ENCODE results near the gene RCCD1. TPM values are rescaled to one million over a fixed set of nuclear protein-coding genes. Genes with fewer than 3 reads are reported as not detected.
A peak's percentile ranks its signal among the peaks of the same experiment; 100 is the strongest.

The RCCD1 gene
- total and polyA plus RNA-seq, 2 of the 8 experiments (the other 6 are each of a cell fraction or from before 2014, with no cell fraction given): 9.9 to 18.8 TPM

DNA sequence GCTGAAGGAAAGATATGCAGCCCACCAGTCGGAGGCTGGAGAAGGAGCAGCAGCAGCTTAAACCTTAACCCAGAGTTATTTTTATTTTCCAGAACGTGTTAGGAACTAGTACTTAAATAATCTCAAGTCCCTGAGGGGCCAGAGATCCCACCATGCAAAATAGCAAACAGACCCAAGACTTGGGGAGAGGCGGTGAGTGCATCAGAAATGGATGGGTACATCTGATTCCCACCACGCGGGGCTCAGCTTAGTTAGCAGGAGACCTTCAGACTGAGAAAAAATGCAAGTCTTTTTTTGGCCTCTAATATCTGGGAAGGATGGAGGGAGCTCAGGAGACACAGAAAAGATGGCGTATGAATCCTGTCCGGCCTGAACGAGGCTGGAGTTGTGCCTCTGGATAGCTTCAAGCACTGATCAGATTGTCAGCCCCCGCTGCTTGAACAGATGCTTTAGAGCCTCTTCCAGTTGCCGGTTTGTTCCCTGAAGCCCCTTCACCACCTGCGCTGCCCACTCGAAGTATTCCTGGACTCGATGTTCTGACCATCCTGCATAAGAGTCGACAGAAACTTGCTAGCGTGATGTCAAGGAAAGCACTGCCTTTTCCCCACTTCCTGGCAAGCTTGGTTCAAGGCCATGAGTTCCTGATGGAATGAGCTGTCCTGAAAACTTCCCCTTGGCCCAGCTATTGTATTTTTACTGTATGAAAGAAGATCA is 23.7 kb upstream of the RCCD1 start:
- no peak overlapping the region for H3K14ac ChIP-seq (ENCODE audit: insufficient read length)
- H3K23me2 ChIP-seq (ENCODE audit: low read depth, low read length): peaks cover 11% of the 10 kb centered on the region; the same call in 1 of the 2 replicates
- H3K4ac ChIP-seq (replicated peaks; ENCODE audit: insufficient read length, low read depth, low read length): no peak overlapping the region
- CTCF ChIA-PET (ENCODE audit: partially characterized antibody): interaction anchor here (0.6 to 20.7 kb wide), 37 partner anchors 9 to 922 kb away, joined by 3 to 306 read pairs (median 6); partner anchors contain the start of genes FES, FURIN, MAN2A2 and RCCD1
- 0 out of 7 replicates have a peak, but pooled peaks cover 0 to 4% (median 0%) of the 10 kb centered on the region in 4 experiments for H3K27me3 ChIP-seq (replicated peaks in 1 of 4; ENCODE audit: control insufficient read depth in 3 of 4, extremely low read depth in 1 of 4, insufficient read depth in 3 of 4, low read length in 3 of 4)
- H3K9me3 ChIP-seq (ENCODE audit: insufficient read depth in 2 of 2, low read depth in 1 of 2, low read length in 1 of 2): no peaks in the 10 kb centered on the region
- no peak overlapping the region for H4K5ac ChIP-seq (ENCODE audit: insufficient read length, low read depth, low read length)
- H3K79me2 ChIP-seq (ENCODE audit: control insufficient read depth in 1 of 2, insufficient read depth in 2 of 2, low read length in 2 of 2): no peaks in the 10 kb centered on the region
- H4K8ac ChIP-seq (ENCODE audit: extremely low read depth, insufficient read depth, low read length): peak overlapping the region; percentile 5; the same call in 1 of the 2 replicates
- H3K4me1 ChIP-seq (replicated peaks in 1 of 4; ENCODE audit: control insufficient read depth in 3 of 4, insufficient read depth in 4 of 4, low read length in 3 of 4): peaks cover 0 to 10% (median 5%) of the 10 kb centered on the region in 4 experiments; a peak in 6 of 7 replicates
- no peak overlapping the region for H3K9ac ChIP-seq (replicated peaks in 1 of 4; ENCODE audit: extremely low read depth in 1 of 4, low read depth in 3 of 4, low read length in 3 of 4)
- DNase-seq (ENCODE audit: low read depth in 1 of 2, low spot score in 2 of 2) (no peak), FAIRE-seq (no peak)
- peak overlapping the region in 1 of 4 experiments; percentile 82; a peak in 1 of 8 replicates for H3K4me3 ChIP-seq (ENCODE audit: extremely low read depth in 1 of 4, insufficient read depth in 2 of 4, low read depth in 3 of 4, low read length in 4 of 4)
- peak overlapping the region; percentile 47 to 93; a peak in 3 of 4 replicates for H3K4me2 ChIP-seq (ENCODE audit: insufficient read depth in 1 of 2, low read depth in 2 of 2, low read length in 2 of 2)
- no peaks in the 10 kb centered on the region for H4K20me1 ChIP-seq (replicated peaks in 1 of 2; ENCODE audit: control insufficient read depth in 1 of 2, insufficient read depth in 2 of 2, low read length in 2 of 2)
- H2BK15ac ChIP-seq (ENCODE audit: low read length): no peak overlapping the region
- no peak overlapping the region for H3K18ac ChIP-seq (ENCODE audit: extremely low read depth, low read length)
- POLR2A ChIA-PET (ENCODE audit: partially characterized antibody): interaction anchor here (0.8 to 5.0 kb wide), 8 partner anchors 10 to 261 kb away, joined by 3 to 24 read pairs (median 3); partner anchors contain the start of genes BLM and MAN2A2
- 92% methylated on average over 15 of the region's 15 CpGs; no CpG with 5 or more reads in 1 of the 2 experiments for WGBS, 2 experiments (ENCODE audit: extremely low coverage in 1 of 2, insufficient coverage in 1 of 2, insufficient read length in 1 of 2, insufficient replicate concordance in 2 of 2, low coverage in 1 of 2, low lambda C conversion rate in 2 of 2, missing lambda C conversion rate in 1 of 2)
- H2BK12ac ChIP-seq (ENCODE audit: low read depth, low read length): no peak overlapping the region
- no peak overlapping the region for H4K91ac ChIP-seq (replicated peaks; ENCODE audit: insufficient read length, low read length)
- H3K36me3 ChIP-seq (ENCODE audit: control insufficient read depth in 2 of 4, insufficient read depth in 4 of 4, low read length in 3 of 4): no peaks in the 10 kb centered on the region
- no peak overlapping the region for H3K56ac ChIP-seq (replicated peaks; ENCODE audit: insufficient read length, low read depth, low read length)
- H2AFZ ChIP-seq (ENCODE audit: low read length): no peak overlapping the region
- no peak overlapping the region for H3K23ac ChIP-seq (ENCODE audit: insufficient read length)
- H3K27ac ChIP-seq (ENCODE audit: low read depth, low read length): no peak overlapping the region
- no peak overlapping the region for H2BK5ac ChIP-seq (ENCODE audit: low read depth, low read length)
- no peak overlapping the region for H2BK120ac ChIP-seq (replicated peaks; ENCODE audit: low read depth, low read length)
- no peaks in the 10 kb centered on the region; the same call in 1 of the 2 replicates for H3K79me1 ChIP-seq (ENCODE audit: low read depth, low read length)
- TF ChIP-seq MAFK (IDR thresholded peaks at IDR 0.05; ENCODE audit: low read depth, low read length) (no peak), POU5F1 (IDR thresholded peaks at IDR 0.05; ENCODE audit: low read depth, low read length) (no peak), KDM4A (IDR thresholded peaks at IDR 0.05; ENCODE audit: low read depth, low read length, severe bottlenecking) (no peak), CHD2 (IDR thresholded peaks at IDR 0.05; ENCODE audit: low read length) (no peak)
- no peak overlapping the region for H2AK5ac ChIP-seq (ENCODE audit: low read depth, low read length)
- H2BK20ac ChIP-seq (ENCODE audit: low read length): no peak overlapping the region

All from H1 (cell line).